GM12872 (cell line): ENCODE results near the gene TRIM26.

Experiments
- CTCF ChIP-seq: IDR thresholded peaks from 3 replicates; pipeline ENCODE4 v1.5.1; 2011; ENCODE audit warnings: low read depth, mild to moderate bottlenecking, low read length, moderate library complexity; ENCODE audit not compliant: insufficient read depth

Gene TRIM26

GRCh38 chr6:30213957-30214656 is 901 bp upstream of the TRIM26 start:
- TF ChIP-seq CTCF: no peak

GRCh38 chr6:30213667-30213956 is 406 bp upstream of the TRIM26 start:
- TF ChIP-seq CTCF: no peak

GRCh38 chr6:30211899-30212298 is 1.3 kb downstream of the TRIM26 start:
- no peak for TF ChIP-seq CTCF

DNA sequence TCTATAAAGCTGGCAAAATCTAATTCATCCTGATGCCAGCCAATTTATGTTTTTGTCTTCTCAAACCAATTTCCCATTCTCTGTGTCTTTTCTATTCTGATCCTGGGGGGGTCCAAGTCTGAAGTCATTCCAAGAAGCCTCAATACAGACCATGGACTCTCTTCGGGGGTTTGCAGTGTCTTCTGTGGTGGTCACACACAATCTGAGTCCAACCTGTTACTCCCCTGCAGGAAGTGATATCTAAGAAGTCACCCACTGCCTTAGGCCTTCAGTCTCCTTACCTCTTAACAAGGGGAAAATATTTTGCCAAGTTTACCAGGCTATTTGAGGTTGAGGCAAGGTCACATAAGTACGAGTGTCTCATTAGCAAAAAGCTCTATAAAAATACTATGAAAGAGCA is 1.9 kb downstream of the TRIM26 start:
- no peak for TF ChIP-seq CTCF

DNA sequence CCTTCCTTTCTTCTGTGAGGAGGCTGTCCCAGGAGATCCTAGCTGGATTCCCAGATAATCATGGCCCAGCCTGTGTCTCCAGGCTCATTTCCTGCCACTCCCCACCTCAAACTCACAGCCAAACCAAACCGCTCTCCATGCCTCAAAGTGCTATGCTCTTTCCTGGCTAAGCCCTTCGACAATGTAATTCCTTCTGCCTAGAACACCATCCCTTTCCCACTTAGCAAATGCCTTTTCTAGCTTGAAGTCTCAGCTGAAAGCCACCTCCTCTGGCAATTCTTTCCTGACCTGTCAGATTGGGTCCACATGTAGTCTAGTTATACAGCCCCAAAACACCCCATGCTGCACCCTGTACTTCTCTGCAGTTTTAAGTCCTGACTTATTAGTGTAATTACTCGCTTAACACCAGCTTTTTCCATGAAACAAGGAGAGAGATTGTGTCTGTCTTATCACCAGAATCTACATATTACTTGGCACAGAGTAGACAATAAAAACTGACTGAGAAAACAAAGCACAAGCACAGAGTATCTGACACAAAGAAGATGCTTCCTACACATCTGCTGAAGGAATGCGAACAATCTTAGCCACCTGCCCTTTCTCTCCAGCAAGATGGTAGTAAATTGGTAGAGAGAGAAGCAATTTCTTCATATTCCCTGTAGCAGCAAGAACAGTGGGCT is 5.4 kb downstream of the TRIM26 start:
- TF ChIP-seq CTCF: no peak

DNA sequence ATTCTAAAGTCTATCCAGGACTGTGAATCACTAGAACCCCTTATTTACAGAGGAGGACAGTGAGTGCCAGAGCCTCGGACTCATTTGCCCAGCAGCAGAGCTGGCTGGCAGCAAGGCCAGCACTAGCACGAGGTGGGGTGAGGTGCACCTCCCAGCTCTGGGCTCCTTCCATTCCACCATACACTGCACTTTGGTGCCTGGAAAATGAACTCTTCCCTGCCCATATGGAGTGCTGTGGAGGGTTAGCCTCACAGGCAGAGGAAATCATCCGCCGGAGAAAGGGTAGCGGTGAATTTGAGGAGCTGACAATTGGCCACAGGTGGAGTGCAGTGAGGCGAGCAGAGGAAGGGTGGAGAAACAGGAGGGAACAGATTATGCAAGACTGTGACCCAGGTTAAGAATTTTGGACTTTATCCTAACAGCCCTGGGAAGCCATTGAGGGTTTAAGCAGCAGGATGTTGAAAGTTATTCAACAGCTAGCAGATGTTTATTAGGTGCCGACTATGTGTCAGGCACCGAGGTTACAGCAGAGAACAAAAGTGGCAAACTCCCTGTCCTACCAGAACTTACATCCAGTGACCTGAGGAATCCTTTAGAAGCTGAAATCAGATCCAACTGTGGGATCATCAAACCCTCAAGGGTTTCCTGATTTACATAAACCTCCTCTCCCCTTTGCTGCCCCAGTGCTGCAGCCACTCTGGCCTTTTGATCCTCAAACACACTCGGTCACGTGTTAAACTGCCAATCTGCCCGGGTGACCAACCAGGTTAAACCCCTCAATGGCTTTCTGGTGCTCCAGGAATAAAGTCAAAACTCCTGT is 6.2 kb downstream of the TRIM26 start:
- TF ChIP-seq CTCF: no peak

GRCh38 chr6:30206152-30206551 is 7.1 kb downstream of the TRIM26 start:
- no peak for TF ChIP-seq CTCF
